Liver (tissue), 3 donors: Measurements from ENCODE around the gene IL17RD.

Source experiments
- CTCF ChIP-seq: fragments of 150-350 bp; IDR thresholded peaks from 2 replicates; pipeline ENCODE4 v1.5.1; 2017; ENCODE audit warnings: improper control_type of control experiment, low read depth, low read length; ENCODE audit not compliant: missing input control
- JUND ChIP-seq, 2 donors: IDR thresholded peaks; 2 replicates each; pipeline ENCODE4 v1.6.1; 2016; ENCODE audit warnings: antibody characterized with exemption in 2 of 2
- MAX ChIP-seq: IDR thresholded peaks from 2 replicates; pipeline ENCODE4 v1.6.1; 2016; ENCODE audit warnings: antibody characterized with exemption
- RAD21 ChIP-seq, 2 donors: IDR thresholded peaks; 2 replicates each; pipeline ENCODE4 v1.6.1; 2016; ENCODE audit warnings: antibody characterized with exemption in 2 of 2, mild to moderate bottlenecking in 2 of 2
- TF ChIP-seq, protein P1 (sequence below): IDR thresholded peaks from 2 replicates; pipeline ENCODE4 v1.6.1; 2016; ENCODE audit warnings: antibody characterized with exemption
- donor health status: healthy.
- donor health status: healthy.

DNA sequence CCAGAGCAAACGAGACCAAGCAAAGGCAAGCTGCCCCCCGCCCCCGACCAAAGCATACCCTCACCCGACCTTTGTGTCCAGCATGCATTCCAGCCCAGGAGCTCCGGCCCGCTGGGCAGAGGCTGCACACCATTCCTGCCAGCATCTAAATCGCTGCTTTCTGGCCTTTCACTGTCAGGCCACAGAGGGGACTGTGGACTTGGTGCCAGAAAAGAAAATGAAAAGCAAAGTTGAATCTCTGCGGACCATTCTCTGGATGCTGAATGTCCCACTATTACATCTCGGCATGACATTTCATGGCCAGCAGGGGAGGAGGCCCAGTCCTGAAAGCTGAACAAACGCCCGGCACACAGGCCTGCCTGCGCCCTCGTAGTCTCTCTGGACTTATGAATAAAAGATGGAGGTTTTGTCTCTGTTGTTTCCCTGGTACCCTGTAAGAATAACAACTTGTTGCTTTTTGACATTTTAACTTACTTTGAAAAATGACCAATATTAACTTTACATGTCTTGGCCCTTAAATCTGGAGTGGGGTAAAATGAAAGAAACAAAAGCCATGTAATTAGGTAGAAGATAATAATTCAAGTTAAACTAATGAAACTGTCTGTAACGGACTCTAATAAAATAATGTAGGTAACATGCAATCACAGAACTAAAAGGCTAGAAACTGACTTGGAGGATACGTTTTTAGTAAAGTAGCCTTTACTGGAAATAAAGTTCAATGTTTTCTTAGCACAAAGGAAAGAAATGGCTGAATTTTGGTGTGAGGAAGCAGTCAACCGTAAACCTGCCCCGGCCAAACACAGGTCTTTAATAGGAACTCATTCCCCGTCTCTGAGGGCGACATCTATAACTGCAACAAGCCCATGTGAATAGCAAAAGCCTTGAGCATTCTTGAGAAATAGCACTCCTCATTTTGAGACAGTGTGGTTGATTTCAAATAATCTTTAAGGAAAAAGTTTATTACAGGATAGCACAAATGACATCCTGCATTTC, 12.7 kb downstream of the IL17RD start:
- TF ChIP-seq RAD21 (IDR thresholded peaks at IDR 0.05) (no peak), CTCF (no peak), MAX (no peak), JUND (IDR thresholded peaks at IDR 0.05) (no peak)
- TF ChIP-seq, protein P1, sequence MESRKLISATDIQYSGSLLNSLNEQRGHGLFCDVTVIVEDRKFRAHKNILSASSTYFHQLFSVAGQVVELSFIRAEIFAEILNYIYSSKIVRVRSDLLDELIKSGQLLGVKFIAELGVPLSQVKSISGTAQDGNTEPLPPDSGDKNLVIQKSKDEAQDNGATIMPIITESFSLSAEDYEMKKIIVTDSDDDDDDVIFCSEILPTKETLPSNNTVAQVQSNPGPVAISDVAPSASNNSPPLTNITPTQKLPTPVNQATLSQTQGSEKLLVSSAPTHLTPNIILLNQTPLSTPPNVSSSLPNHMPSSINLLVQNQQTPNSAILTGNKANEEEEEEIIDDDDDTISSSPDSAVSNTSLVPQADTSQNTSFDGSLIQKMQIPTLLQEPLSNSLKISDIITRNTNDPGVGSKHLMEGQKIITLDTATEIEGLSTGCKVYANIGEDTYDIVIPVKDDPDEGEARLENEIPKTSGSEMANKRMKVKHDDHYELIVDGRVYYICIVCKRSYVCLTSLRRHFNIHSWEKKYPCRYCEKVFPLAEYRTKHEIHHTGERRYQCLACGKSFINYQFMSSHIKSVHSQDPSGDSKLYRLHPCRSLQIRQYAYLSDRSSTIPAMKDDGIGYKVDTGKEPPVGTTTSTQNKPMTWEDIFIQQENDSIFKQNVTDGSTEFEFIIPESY: no peak
